Stimulated activated CD4-positive, alpha-beta T cell treated with anti-CD3 and anti-CD28 coated beads, Interleukin-1b, Interleukin-23, amount 100 ng/mL, for 4 hours (primary cell): ENCODE results near the gene KLHDC4.
"Not testable (repeated sequence)": the region's sequence is repeated elsewhere in the genome, so short reads cannot be mapped to it uniquely, and the experiment has no call there.

Experiments
- DNase-seq, 2 donors: peaks; one replicate each; pipeline ENCODE4 v3.0.0-alpha.2; 2020; ENCODE audit warnings: low read depth in 2 of 2

The KLHDC4 gene

GRCh38 chr16:87684711-87685404 lies 80.9 kb downstream of the KLHDC4 start:
- no peak for DNase-seq

DNA sequence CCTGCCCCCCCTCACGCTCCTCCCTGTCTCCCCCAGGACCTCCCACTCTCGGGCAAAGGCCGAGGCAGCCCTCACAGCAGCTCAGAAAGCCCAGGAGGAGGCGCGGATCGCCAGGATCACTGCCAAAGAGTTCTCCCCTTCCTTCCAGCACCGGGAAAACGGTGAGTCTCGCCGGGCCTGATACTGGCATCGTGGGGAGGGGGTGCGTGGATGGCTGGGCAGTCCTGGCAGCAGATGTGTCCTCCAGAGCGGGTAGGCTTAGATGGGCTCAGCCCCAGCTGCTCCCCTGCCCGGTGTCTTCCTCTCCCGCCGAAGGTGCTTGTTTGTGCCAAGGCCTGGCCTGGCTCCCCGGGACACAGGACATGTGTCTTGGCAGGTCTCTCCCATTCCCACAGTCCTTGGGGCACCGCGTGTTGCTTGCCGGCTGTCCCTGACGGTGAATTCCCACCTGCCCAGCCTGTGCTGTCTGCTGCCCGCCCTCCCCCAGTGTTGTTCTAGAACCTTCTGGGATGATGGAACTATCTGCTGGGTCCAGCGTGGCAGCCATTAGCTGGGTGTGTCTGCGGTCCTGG lies 81.6 kb downstream of the KLHDC4 start:
- no peak for DNase-seq

GRCh38 chr16:87682852-87683399 lies 82.9 kb downstream of the KLHDC4 start:
- DNase-seq: no peak

GRCh38 chr16:87681981-87682570 lies 83.7 kb downstream of the KLHDC4 start:
- DNase-seq: no peak

DNA sequence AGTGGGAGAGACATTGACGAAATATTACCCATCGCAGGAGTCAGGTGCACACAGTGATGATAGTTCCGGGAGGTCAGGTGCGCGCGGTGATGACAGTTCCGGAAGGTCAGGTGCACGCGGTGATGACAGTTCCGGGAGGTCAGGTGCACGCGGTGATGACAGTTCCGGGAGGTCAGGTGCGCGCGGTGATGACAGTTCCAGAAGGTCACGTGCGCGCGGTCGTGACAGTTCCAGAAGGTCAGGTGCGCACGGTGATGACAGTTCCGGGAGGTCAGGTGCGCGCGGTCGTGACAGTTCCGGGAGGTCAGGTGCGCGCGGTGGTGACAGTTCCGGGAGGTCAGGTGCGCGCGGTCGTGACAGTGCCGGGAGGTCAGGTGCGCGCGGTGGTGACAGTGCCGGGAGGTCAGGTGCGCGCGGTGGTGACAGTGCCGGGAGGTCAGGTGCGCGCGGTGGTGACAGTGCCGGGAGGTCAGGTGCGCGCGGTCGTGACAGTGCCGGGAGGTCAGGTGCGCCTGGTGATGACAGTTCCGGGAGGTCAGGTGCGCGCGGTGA lies 84.7 kb downstream of the KLHDC4 start:
- not testable (repeated sequence) for DNase-seq

DNA sequence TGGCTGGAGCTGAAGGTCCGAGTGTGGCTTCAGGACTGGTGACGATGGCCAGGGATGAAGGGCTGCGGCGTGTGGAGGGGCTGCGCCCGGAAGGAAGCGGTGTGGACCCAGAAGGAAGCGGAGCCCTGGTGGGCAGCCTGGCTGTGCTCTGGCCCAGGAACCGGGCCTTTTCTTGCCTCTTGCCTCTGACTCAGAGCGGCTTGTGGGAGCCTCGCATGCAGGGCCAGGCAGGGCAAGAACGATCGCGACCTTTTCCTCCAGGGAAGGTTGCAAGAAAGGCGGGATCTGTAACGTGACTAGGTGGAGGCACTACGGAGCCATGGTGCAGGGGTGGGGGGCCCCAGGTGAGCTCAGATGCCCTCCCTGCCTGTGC lies 85.5 kb downstream of the KLHDC4 start:
- no peak for DNase-seq

GRCh38 chr16:87679593-87680271 lies 86.1 kb downstream of the KLHDC4 start:
- no peak for DNase-seq

DNA sequence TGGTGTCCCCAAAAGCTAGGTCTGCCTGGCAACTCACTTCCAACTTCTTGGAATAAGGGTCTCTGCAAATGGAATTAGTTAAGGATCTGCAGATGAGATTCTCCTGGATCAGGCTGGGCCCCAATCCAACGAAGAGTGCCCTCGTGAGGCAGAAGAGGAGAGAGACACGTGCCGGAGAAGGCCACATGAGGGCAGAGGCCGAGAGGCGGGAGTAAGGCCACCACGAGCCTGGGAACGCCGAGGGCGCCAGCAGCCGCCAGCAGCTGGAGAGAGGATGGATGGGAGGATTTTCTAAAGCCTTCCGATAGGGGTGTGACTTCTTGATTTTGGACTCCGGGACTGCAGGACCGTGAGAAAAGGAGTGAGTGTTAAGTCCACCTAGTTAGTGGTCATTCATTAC lies 87.2 kb downstream of the KLHDC4 start:
- DNase-seq: no peak

DNA sequence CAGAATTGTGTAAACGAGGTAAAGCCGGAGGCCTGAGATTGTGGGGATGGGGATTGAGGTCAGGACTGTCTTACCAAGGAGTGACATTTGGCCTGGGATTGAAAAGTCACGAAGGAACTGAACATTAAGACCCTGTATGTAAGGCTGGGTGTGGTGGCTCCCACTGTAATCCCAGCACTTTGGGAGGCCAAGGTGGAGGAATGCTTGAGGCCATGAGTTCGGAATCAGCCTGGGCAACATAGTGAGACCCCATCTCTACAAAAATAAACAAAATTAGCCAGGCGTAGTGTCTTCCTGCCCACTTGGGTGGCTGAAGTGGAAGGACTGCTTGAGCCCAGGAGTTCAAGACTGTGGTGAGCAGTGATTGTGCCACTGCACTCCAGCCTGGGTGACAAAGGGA lies 88.0 kb downstream of the KLHDC4 start:
- DNase-seq: no peak

DNA sequence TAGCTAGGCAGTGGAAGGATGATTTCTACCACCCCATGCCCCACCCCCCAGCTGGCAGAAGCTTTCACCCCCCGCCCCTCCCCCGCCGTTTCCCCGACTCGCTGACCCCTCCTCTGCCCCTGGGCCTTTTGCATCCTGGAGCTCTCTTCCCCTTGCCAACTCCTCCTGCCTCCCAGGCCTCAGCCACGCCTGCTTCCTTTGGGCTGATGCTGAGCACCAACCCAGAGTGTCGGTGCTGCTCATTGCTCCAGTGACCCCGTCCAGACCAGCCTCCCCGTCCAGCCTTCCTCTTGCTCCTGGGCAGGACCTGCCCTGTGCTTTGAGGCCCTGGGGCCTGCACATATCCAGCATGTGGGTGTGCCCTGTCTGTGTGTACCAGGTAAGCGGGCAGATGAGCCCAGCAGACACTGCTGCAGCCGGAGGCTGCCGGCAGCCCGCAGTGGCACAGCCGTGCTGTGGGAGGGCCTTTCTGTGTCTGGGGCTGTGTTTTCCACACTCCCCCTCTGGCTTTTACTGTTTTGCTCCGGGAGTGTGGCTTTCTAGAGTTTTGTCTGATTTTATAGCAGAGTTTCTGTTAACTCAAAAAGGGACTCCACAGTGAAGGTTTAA lies 90.6 kb downstream of the KLHDC4 start:
- DNase-seq: no peak

DNA sequence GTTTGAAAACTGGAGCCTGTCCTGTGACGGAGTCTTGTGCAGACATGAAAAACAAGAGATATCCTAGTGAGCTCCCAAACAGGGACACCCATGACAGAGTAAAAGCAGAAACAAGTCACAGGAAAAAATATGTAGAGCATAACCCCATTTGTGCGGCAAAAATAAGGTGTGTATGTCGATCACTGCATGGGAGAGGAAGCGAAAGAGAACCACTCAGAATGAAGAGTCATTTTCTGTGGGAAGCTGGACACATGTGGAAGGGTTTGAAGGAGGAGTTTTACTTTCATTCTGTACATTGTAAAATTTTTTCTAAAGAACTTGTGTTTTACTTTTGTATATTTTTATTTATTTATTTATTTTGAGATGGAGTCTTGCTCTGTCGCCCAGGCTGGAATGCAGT lies 91.4 kb downstream of the KLHDC4 start:
- no peak for DNase-seq

DNA sequence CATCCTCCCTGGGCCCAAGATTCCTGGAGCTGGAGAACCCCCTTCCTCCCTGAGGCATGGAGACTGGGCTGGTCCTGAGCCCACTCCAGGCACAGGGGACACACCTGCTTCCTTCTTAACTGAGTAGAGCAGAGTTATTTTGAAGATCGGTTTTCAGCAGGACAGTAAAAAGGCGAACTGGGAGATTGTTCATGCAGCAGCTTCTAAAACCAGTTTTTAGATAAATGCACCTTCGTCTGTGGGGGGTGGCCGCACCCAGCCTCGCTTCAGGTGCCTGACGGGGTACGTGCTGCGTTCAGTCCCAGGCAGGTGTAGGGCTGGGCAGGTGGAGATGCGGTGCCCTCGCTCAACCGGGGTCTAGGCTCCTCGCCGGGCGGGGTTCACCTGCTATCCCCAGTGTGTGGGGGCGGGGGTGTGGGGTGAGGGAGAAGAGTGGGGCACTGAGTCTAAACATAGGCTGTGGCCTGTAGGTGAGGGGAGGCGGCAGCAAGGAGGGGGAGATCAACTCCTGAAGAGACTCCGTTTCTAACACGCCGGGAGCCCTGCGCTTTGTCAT lies 94.0 kb downstream of the KLHDC4 start:
- DNase-seq: no peak

DNA sequence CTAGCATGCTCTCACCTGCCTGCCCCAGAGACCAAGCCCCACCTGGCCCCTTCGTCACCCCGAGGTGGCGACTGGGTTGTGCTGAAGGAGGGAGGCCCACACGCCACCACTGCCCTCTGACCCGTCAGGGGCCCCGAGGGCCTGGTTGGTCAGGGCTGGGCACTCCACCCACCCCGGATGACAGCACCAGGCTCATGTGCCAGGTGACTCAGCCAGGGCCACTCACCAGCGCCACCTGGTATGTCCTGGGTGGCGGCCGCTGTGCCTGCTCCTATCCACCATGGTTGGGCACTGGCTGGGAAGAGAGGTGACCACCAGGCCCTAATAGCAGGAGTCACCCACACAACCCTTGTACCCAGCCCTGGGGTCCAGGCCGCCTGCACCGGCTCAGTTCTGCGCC lies 94.6 kb downstream of the KLHDC4 start:
- no peak for DNase-seq

DNA sequence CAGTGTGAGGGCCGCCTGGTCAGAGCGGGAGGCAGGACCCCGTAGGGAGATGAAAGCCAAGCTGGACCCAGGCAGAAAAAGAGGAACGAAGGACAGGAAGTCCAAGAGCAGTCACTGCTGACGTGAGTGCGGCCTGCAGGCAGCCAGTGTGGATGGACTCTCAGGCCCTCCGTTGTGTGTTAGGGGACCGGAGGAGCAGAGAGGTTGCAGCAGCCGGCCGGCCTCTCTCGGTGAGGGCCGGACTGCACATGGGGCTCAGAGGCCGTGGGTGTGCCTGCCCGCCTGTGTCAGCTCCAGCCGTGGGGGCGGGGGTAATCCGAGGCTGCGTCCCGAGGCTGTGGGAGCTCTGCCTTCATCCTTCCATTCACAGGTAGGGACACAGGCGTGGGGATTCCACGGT lies 96.1 kb downstream of the KLHDC4 start:
- no peak for DNase-seq

DNA sequence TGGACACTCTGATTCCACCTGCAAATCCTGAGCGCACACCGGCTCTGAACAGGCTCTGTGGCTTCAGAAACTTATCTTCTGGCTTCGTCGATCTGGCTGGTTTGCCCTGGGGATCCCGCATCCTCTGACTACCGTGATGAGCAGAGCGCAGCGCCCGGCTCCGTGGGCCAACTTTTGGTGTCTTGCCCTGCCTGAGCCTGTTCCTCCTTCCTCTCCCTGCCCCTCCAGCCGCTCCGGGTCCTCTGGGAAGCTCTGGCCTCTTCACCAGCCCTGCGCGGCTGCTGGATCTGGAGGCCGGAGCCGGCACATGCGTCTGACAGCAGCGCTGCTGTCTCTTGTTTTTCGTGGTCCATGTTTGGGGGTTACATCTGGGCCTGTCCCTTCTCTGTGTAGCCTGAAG lies 97.8 kb downstream of the KLHDC4 start:
- DNase-seq: no peak

DNA sequence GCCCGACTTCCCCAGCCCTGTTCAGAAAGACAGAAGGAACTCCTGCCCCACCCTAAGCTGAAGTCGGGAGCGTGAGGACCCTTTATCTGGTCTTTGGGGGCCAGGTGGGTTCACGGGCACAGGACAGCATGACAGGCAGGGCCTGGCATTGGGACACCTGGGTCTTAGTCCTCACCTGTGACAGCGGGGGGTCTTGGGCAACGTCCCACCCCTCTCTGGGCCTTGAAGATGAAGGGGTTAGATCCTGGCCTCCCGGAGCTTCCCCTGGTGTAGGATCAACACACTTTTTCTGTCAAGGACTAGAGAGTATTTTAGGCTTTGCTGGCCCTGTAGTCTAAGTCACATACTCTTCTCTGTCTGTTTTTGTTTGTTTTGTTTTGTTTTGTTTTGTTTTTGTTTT lies 98.3 kb downstream of the KLHDC4 start:
- no peak for DNase-seq

DNA sequence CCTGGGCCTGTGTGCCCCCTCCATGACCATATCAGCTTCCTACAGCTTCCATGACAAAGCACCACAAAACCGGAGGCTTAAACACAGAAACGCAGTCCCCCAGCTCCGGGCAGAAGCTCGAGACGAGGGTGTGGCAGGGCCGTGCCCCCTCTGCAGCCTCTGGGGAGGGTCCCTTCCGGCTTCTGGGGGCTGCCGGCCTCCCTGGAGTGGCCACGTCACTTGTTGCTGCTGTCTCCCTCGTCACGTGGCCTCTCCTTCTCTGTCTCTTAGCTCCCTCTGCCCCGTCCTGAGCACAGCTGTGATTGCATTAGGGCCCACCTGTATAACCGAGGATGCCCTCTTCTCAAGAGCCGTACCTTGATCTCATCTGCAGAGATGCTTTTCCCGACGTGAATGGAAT lies 98.9 kb downstream of the KLHDC4 start:
- DNase-seq: no peak

DNA sequence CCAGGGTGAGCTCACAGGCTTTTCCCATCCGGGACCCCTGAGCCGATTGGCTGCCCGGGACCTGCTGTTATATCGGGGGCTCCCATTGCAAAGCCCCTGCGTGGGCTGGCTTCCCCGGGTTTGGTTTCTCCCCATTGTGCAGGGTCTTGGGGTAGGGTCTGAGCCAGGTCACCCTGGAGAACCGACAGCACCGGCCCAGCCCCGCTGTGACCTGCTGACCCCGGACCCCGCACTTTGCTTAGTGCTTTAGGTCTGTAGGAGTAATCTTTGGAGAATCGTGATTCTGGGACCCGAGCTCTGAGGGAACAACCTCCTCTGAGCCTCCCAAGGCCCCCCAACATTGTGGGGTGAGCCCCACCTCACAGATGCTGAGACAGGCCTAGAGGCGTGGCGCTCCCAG lies 100.6 kb downstream of the KLHDC4 start:
- no peak for DNase-seq

GRCh38 chr16:87664792-87665191 lies 101.0 kb downstream of the KLHDC4 start:
- DNase-seq: no peak

- no peak for DNase-seq
Observed at GRCh38 chr16:87662254-87663204, 103.3 kb downstream of the KLHDC4 start.
